Stimulated activated CD4-positive, alpha-beta T cell treated with anti-CD3 and anti-CD28 coated beads, TNF-alpha, amount 100 ng/mL, for 4 hours (primary cell): Measurements from ENCODE around the gene NRP2.

ENCODE experiments used
- DNase-seq, 3 experiments: peaks; one replicate each; pipeline ENCODE4 v3.0.0-alpha.2; 2020; ENCODE audit warnings: low read depth in 3 of 3

Gene NRP2

DNA sequence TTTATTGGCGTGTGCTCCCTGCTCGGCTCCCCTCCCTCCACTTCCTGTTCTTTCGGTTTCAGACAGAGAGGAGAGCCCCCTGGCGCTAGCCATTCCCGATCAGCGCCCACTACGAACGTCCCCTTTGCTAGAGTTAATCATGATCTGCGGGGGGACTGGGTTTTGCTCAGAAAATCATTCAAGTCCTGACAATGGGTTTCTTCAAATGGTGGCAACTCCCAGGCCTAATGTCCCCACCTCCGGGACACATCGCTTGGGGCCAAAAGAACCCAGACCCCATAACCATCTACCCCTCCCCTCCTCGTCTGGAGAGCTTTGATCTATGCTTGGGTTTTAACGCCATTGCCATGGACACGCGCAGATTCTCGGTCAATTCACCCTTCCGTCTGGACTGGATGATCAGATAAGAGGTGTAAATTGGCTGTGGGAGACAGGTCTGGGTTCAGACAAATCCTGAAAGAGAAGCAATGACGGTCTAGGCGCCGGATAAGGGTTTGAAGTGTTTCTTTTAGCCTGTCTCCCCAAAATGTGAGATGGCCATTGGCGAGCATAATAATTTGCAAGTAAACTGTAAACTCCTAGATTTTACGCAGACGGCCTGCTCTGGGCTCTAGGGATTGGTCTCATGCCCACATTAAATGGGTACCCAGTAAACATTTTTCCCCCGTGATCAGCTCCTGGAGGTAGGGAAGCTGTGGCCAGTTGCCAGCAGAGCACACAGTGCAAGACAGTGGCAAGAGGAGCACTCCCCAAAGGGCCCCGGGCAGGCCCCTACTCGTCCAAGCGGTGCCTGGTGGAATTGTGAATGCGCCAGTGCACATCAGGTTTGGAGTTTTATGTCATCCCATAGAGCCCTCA lies 4.7 kb downstream of the NRP2 start:
- no peak for DNase-seq

DNA sequence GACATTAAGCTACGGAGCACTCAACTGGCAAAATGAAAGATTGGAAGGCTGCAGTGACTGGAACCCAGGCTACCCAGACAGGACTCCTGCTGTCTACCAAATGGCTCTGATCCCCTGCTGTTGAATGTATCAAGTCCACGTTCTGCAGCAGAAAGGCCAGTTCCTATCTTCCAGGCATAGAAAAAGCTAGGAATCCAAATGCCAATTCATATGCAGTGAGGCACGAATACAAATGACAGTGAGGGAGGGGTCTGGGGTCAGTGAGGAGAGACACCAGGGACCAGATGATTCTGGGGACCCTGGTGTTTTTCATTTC lies 5.3 kb downstream of the NRP2 start:
- no peak for DNase-seq

DNA sequence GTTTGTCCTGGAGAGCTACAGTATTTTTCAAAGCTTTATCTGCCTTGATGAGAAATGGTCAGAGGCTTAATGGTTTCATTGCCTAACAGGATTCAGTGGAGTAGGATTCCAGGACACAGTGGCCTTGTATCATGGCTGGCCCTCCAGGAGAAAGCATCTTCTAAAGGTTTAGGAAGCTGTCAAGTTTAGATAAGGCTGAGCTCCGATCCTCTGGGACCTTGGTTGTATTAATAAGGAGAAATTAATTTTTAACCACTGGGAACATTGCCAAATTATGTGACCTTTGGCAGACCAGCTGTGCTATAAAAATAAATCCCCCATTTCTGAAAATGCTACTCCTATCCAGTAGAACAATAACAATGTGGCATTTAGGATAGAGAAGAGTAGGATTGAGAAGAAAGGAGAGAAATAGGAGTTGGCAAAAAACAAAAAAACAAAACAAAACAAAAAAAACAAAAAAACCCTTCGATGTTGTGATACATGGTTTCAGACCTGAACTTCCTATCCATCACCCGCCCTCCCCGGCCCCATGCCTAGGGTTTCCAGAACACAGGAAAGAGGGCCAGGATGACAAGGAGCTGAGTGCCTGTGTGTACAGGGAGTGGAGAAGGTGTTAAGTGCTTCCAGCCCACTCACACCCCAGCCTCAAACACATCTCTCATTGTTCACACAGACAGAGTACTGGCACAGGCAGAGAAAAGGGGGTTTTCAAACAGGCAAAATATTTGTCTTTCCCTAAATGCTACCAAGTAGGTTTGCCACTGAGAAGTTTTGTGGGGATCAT lies 6.3 kb downstream of the NRP2 start:
- DNase-seq = no peak

DNA sequence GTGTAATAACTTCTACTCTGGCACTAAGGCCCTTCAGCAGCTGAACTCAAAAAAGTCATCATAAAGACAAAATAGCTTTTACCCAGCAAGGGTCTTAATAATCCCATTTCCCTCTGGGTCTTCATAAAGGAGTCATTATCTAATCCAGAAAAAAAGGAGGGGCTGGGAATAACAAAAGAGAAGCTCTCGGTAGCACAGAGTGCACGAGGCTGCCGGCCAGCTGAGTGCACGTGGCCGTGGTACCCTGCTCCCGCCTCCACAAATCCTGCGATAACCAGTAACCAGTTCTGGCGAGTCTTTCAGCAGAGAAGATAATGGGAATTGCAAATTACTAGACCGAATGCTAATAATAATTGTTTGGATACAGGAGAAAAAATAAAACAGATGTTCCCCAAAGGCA lies 7.5 kb downstream of the NRP2 start:
- no peak for DNase-seq

DNA sequence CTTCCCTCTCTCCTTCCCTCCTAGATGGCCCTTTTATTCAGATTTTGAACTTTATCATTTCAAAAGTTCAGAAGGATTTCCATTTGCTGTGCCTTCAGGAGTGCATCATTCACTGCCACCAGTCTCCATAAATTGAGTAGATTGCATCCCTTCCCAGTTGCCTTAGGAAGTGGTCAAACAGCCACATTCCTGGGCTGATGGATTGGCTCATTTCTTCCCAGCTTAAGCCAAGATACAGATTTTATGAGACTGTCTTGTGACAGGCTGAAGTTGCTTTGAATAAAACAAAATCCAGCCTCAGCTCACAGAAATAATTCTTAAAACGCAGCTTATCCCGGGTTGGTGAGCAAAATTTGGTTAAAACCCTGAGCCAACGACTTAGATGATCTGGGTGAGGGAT lies 9.8 kb downstream of the NRP2 start:
- DNase-seq = no peak

DNA sequence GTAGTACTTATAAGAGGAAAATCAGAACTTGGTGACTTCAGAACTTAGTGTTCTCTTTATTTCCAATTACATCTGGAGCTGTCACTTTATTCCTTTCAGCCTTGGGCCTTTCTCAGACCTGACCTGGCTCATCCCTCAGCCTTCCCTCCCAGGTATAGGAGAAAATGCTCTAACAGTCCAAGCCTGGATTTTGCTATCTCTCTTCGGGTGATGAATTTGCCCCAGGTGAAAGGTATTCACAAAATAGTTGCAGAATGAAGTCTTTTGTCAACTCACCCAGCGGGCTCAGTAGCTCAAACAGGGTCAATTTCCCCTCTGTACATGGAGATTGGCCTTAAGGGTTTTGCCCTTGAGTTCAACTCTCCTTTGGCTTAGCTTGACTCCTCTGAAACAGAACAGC lies 12.0 kb downstream of the NRP2 start:
- no peak for DNase-seq

DNA sequence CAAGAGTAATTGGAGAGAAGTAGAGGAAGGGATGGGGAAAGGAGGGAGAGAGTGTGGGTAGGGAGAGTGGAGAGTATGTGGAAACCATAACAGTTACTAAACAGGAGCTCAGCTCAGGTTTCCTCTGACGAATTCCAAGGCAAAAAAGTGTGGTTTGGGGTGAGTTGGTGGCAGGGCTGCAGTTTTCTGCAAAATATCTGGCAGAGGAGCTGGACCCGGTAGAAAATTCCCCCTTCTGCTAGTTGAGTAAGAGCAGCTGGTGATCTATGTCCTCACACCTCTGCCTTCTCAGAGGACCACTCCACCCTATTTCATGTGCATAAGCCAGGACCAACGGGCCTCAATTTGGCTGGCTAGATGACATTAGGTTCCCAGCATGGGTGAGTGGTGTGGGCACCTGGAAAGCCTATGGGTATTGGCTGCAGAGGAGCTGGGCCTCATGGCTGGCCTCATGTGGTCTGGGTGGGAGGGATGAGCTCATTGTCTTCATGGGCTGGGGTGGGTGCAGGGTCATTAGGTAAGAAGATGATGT lies 13.2 kb downstream of the NRP2 start:
- no peak for DNase-seq

DNA sequence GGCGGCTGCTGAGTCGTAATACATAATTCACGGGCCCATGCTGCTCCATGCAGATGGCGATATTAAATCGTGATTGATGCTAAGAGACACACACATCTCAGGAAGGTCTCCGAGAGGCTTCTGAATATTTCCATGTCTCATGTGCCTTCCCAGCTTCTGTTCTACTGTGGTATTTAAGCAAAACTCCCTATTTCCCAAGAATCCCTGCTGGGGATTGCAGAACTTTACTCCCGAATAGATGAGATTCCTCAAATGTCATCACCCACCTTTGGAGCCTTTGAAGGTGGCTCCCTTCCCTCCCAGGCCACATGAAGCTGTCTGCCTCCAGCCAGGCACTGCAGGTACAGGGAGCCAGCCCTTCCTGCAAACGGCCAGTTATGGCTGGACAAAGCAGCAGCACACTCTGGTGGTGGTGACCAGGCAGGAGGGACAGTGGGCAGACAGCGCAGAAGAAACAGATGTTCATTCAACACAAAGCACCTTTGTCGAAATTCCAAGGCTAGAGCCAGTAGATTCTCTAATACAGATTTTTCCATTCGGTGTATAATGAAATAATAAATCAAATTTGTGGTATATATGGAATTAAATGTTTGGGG lies 14.1 kb downstream of the NRP2 start:
- no peak for DNase-seq

DNA sequence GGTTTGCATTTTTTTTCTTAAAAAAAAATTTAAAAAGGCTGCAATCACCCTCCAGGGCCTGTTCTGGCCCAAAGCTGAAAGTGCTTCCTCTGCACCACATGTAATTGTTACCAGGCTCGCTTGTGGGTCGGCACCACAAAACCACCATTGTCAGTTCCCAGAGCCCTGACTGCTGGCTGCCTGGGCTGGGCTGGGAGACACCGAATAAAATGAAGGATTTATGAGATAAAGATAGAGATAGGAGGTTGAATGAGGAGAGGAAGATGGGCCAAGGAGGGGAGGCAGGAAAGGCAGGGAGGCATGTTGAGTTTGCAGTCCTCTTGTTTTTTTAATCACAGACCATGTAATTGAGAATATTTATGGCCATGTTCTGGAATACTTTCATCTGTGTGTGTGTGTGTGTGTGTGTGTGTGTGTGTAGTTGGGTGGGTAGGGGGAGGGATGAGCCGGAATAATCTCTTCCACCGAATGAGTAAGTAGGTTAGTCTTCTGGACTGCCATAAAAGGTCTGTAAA lies 14.7 kb downstream of the NRP2 start:
- DNase-seq = no peak

DNA sequence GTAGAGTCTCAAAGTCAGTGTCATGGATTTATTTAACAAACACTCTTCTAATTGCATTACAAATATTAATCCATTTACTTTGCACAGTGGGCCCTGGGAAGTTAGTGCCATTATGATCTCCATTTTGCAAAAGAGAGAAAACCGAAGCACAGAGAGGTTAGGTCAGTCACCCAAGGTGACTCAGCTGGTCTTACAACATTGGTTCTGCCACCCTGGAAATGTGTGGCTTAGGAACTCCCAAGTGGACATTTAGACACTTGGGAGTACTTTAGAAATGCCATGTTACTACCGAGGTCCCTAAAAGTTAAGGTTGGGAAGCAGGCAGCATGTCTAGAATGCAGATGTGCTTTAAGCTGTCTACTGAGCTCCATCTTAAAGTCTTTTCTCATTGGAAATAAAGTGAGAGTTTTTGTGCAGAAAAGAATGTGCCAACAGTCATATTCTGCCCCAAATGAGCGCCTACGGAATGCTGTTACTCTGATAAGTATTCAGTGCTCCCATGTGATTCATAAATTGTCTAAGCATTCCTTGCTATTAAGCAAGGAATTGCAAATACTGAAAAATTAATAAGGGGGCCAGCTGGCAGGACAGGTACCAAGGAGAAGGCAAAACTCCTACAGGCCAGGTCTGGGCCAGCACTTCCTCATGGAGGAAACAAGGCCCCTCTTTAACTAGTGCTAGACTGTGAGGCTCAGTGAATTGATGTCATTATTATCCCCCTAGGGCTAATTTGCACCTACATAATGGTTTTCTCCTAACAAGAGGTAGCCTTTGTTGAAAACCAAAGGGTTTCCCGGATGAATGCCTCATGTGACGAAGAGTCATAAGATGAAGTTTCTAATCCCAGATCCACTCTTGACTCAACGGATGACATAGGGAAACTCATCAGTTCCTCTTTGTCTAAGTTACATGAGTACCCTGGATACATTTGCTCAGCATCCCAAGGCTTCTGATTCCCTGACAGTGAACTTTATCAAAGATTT lies 16.3 kb downstream of the NRP2 start:
- DNase-seq = no peak

DNA sequence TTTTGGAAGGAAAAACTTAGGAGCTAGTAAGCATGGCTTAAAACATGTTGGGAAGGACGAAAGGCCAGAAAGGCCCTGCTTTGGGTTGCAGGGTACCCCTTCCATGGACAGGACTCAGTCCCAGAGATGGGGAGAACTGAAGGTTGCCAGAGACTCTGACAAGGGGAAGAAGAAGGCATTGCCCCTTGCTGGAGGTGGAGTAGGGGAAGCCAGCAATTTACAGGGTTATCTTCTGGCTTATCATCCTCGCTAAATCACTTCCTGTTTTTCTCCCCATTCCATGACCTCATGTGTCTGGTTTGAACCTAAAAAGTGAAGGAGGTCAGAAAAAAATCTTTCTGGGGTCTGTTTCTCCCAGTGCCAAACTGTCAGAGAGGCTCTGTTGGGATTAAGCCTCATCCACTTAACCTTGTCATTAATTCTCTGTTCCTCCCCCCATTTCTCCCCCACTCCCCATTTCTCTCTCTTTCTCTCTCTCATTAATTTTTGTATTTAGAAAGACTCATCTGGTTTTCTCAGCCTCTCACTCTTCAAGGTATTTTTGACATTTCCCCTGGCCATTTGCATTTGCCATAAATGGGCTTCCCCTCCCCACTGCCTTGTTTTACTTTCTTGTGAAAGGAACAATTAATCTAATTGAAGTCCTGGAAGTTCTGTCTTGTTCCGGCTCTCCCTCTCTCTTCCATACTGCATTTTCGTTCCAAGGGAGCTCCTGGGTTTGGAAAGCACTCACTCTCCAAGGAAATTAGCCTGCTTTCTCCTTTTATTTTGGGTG lies 17.4 kb downstream of the NRP2 start:
- DNase-seq = no peak

DNA sequence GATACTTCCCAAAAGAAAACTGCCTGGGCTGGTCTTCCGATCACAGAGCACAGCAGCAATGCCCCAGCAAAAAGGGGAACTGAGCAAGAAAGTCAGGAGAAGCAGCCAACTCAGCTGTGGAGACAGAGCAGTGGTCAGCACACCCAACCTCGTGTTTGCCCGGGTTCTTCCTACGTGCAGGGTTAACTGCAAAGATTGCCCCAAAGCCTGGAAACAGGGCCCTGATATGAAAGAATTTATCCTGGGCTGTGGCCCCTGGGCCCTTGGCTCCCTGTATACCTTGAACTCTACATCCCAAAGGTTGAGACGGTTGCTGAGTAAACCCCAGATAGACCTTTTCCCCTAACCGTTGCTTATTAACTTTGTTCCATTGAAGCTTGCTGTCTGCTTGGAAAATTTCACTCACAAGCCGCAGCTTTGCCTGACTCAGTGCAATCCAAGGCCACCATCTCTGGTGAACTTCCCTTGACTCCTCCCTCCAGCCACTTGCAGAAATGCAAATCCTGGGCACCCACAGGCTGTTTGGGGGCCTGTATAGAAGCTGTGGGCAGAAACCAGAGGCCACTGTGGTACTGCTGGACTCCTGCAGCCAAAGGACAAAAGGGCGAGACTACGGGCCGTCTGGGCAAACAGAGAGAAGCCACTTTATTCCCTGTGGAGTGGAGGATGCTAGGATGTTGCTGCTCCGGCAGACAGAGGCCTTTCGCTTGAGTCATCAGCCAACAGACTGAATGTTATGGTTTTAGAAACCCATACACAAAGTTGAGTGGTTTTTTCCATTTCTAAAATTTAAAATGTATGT lies 18.2 kb downstream of the NRP2 start:
- no peak for DNase-seq

DNA sequence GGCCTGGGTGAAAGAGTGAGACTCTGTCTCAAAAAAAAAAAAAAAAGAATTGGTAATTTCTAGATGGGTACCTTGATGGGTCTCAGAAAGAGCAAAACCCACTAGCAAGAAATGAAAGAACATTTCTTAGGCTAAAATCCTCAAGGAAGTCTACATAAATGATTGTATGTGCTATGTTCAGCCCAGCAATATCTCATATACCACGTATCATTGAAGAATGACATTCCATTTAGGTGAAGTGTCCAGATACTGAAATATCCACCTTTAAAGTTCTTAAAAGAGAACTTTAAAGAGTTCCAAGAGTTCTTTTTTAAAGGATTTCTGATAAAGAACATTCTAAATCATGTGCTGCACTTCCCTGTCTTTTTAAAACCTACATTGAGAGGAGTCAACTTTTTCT lies 19.2 kb downstream of the NRP2 start:
- no peak for DNase-seq

DNA sequence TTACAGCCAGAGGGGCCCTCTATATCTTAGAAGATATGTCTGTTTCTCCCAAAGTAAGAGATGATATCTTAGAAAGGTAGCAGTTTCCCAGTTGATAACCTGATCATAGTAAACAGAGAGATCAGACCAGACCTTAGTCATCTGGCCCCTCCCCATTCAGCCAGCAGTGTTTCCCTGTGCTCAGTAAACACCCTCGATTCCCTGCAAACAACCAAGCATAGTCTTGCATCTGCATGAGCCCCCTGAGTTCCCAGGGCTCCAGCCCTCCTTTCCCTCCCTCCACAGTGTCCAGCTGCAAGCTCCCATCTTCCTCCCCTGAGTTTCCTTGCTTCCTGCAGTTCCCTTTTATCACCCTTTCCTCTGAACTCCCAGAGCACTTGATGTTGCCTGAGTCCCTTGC lies 20.3 kb downstream of the NRP2 start:
- no peak for DNase-seq

DNA sequence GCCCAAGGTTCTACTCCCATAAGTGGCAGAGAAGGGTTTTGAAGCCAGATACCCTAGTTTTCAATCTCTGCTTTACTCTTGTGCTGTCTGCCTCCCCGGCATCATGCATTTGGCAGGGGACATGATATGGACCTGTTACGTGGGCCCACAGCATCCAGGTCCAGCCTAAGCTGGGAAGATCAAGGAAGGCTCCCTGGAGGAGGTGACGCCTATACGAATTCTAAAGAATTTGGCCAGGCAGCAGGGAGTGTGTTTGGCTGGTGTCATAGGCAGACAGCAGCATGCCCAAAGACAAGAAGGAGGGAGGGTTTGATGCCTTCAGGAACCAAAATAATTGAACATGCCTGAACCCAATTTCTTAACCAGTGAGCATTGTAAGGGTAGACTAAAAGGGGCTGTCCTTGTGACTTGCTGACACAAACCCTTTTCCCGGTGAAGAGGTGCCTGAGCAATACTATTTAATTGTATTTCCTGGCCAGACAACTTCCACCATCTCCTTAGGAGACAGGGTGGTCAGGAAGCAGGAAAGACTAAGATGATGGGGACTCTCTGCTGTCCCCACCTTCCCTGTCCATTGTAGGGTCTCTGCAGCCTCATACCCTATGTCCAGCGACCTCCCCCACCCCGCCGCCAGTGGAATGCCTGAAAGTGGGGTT lies 21.3 kb downstream of the NRP2 start:
- no peak for DNase-seq

DNA sequence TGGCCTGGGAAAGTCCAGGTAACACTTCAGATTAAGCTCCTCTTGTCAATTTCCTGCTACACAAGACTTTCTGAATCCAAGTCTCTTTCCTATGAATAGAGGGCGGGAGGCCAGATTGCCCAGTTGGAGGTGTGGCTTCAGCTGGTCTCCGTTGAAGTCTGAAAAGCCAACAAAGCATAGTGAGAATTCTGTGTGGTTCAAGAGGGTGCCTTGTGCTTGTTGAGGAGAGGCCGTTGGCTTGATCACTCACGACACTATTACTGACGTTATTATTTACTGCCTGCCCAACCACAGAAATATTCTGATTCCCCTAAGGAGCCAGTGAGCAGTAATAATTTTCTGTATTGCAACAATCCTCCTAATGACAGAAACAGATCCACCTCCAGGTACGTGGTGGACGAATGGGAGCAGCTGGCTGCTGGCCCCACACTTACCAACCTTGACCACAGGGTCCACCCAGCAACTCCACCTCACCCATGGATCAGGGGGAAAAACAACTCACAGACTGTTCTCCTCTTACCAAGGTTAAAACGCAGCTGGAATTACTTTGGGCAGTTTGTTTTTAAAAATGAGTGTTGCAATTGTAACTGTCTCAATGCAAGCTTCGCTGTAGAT lies 21.9 kb downstream of the NRP2 start:
- no peak for DNase-seq

DNA sequence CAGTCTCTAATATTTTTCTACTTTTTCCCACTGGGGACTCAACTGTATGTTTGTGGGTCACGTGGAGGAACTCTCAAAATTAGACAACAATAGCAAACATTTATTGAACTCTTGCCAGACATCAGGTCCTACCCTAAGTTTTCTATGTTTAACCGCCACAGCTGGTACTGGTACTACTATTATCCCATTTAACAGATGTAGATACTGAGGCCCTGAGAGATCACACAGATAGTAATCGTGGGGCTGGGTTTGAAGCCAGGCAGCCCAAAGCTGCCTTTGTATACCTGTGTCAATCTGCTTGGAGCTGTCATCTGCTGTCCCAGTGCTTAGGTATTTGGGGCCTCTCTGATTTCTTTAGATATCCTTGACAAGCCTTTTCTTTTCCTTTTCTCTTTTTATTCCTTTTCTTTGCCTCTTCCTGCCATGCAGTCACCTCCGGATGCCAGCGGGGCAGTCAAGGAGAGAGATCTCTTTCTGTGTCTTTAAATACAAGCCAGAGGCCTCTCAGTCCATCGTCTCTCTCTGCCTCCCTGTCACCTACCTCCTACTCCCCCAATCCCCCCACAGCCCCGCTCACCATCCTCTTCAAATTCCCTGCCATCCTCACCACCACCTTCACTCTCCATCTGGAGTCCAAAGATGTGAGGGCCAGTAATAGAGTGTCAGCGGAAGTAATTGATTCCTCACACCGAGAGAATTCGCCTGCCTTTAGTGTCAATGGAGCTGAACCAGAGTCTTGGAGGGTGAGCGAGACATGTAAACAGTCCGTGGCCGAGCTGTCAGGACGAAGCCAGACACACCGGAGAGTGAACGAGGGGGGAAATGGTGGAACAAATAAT lies 23.4 kb downstream of the NRP2 start:
- DNase-seq = no peak
